Anterior cingulate cortex (tissue), 58 donors: ENCODE measurements around the gene SIDT1.

ENCODE experiments used
- DNase-seq, 58 donors: peaks; one replicate each; lab custom pipeline; 2025; lab: John Stamatoyannopoulos, UW

The SIDT1 gene

DNA sequence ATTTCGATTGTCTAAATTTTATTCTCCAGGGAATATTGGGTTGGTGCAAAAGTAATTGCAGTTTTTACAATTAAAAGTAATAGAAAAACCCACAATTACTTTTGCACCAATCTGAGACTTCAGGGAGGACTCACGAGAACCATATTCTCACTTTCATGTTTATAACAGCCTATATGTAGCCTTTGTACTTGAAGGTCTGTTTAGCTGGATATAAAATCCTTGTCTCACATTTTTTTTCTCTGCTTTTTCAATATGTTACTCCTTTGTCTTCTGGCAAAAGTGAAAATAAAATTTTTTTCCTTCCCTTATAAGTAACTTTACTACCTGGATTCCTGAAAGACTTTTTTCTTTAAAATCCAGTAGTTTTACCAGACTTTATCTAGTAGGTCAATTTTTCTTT, 9.2 kb downstream of the SIDT1 start:
- DNase-seq, result no peak

DNA sequence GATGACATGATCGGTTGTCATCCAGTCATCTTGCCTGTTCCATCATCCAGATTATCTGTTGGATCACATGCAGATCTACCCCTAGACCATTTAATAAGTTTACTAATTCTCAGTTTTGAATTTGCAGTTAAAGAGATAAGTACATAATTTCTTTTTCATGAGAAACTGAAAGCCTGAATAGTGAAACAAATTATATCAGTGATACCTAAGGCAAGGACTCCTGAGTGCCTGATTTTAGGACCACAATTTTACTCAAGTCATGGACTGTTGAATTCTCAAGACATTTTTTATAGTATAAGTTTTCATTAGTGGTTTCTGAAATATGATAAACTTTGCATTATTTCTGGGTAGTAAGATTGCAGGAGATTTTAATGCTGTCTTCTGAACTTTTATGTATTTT, 13.2 kb downstream of the SIDT1 start:
- no peak for DNase-seq

DNA sequence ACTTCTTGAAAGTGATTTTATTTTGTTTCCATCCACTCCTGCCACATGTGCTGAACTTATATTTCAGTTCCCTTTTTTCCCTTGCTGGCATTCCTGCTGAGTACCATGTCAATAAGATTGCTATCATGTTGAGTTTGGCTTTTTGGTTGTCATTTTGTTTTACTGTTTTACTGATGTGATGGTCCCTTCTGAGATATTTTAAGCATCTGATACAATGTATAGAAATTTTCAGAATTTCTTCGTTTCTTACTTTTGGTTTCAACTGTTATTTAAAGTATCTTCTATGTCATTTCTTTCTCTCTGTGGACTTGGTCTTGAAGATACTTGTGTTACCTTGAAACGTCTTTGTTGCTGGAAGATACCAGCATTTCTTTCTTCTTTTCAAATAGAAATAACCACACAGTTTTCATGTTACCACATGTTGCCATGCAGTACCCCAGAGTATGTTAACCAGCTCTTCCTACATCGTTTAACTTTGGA, 14.1 kb downstream of the SIDT1 start:
- no peak for DNase-seq

DNA sequence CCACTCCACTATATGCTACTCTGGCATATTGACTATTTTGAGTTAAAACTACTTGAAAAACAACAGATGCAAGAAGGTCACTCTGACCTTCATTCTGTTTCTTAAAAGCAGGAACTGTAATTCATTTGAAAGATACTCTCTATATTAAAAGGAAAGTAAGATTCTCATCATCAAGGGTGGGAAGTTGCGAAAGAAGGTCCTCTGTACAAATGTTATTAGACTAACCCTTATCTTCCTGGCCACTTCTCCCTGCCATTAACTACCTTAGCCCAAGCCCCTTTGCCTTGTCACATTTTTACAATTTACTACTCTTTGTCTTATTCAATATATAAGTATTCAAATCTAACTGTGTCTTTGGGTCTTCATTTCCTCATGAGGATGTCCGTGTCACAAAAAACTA, 16.1 kb downstream of the SIDT1 start:
- DNase-seq, result no peak

DNA sequence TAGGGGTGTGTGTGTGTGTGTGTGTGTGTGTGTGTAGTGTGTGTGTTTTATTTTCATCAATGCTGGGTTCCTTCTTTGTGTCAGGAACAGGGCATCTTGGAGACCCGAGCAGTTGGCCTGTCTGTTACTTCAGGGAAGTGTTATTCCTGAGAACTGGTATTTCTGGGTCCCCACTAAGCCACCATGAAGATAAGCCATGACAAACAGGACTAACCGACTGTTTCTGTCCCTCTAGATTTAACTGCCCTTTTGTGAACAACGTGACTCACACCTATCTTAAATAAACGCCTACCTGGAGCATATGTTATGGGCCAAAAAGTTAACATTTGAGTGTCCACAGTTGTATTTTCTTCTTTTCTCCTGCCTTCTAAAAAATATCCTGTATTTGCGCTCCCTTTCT, 19.5 kb downstream of the SIDT1 start:
- no peak for DNase-seq

DNA sequence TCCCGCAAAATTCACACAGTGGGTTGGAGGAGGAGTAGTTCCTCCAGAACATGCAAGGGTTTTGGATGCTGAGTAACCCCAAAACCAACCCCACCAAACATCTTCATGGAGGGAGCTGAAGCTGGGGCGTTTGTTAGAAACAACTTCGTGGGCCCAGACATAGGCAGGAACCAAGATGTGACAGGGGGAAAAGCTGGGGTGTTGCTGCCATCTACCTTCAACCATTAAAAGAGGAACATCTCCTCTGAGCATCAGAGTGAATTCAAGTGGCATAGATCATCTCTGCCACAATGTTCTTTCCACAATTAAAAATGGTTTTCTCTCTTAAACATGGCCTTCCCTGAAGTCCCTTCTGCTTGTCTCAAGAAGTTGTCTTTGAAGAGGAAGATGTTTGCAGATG, 20.5 kb downstream of the SIDT1 start:
- no peak for DNase-seq

DNA sequence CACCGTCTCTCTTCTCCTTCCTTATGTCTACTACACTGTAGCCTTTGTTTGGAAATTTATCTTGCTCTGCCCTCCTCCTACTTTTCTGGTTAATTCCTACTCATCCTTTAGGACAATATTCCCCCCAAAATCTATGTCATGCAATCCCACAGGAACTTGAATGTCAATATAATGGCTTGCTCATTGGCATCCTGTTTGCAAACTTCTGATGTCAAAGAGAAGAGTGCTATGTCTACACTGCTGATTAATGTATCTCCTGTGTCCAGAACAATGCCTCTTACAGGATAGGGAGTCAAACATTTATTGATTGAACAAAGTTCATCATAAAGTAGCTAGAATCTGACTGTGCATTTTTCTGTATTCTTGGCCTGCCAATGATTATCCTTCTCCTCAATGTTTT, 22.8 kb downstream of the SIDT1 start:
- no peak for DNase-seq

DNA sequence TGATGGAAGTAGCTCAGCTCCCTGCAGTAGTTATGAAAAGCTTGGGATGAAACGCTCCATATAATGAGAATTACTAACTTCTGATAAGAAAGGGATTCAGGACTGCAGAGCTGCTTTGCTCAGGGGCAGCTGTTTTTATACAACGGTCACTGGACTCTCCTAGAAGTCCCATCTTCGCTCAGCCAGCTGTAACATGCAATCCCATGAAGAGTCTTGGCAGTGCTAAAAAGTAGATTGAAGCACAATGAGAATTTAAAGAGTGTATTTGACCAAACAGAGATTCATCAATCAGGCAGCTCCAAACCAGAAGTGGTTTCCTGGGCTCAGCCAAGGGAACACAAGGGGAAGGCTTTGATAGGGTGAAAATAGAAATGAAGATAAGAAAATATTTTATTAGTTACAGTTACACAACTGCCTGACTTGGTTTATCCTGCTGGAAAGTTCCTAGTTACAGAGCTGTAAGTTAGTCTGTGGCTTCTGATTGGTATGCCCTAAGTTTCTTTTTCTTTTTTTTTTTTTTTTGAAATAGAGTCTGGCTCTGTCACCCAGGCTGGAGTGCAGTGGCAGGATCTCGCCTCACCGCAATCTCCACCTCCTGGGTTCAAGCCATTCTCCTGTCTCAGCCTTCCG, 24.1 kb downstream of the SIDT1 start:
- no peak for DNase-seq

DNA sequence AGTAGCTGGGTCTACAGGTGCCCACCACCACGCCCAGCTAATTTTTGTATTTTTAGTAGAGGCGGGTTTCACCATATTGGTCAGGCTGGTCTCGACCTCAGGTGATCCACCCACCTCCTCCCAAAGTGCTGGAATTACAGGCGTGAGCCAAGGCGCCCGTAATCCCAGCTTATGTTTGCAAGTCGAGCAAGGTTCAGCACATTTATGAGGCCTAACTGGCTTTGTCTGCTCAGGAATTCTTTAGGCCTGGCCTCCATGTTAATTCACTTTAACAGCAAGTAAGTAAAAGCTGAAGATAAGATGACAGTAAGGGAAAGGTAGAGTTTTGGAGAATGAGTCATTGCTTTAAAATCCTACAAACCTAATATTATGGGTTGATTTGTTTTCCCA, 24.6 kb downstream of the SIDT1 start:
- no peak for DNase-seq

DNA sequence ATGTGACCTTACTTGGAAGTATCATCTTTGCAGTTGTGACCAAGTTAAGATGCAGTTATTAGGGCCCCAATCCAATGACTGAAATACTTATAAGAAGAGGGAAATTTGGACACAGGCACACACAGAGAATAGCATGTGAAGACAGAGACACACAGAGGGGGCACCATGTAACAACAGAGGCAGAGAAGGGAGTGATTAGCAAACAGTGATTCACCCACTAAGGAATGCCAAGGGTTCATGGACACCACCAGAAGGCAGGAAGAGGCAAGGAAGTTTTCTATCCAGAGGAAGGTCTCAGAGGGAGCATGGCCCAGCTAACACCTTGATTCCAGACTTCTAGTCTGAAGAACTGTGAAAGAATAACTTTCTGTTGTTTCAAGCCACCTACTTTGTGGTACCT, 25.0 kb downstream of the SIDT1 start:
- DNase-seq, result no peak

DNA sequence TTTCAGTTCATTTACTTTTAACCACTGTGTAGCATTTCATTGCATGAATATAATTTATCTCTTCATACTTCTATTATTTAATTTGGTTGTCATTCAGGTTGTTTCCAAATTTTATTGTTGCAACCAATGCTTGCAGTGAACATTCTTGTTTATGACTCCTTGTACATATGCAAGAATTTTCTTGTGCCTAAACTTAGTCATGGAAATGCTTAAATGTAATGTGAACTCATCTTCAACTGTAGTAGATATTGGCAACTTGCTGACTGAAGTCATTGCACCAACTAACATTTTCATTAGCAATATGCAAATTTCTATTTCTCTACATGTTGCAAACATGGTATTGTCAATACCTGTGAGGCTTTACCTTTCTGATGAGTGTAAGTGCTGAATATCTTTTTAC, 26.7 kb downstream of the SIDT1 start:
- no peak for DNase-seq

DNA sequence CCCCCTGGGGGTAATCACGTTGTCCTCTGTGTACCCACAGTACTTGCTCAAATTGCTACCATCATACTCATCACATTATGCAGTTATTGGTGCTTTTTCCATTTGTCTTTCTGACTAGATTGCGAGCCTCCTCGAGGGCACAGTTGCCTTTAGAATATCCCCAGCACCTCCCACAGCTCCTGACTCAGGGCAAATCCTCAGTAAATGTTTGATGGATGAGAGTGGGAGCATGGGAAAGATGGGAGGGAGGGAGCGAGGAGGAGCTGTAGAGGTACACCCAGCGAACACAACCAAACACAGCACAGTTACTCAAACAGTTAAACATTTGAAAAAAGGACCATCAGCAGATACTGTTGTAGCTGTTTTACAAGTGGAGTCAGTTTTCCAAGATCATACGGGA, 27.9 kb downstream of the SIDT1 start:
- DNase-seq, result no peak

DNA sequence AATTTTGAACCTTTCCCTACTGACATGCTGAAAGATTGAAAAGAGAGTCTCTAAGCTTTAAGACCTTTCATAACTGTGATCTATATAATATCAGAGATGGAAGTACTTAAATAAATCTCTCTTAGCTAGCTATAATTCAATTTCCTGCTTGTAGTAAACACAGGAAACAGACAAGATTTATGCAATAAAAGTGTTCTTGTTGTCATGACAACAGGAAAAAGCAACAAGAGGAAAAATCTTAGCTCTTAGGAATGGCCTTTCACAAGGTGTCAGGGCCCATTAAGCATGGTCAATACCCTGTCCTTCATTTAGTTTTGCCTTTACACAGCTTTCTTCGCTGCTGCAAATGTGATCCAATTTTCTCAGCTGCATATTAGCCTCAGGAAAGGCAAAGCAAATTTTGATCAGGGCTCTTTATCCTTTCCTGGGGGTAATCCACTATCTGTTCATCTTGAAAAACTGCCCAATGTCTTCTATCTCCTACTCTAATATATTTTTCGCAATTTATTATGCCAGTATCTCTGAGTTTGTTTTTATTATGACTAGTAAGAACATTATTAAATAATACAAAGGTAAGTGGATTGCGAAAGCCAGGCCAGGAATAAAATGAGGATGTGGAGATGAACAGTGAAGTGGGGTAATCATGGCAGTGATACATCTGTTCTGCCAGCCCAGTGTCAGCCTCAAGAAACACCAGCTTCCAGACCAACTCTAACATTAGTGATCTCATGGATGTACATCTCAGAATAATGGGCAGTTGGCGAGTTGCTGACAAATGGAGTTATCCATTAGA, 28.7 kb downstream of the SIDT1 start:
- no peak for DNase-seq

DNA sequence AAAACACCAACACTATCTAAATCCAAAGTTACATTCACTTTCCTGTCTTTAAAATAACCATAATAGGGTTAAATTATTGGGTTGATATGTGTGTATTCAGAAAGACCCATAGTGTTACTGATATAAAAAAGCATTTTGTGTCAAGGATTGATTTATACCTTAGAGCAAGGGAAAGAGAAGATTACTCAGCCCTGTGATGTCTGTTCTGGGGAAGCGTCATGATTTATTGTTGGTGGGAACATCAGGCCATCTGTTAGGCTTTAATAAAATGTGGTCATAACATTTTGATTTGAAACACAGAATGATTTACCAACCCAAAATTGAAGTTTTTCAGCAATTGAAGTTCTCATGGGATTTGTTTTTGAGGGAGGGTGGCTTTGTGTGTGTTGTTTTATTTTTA, 33.2 kb downstream of the SIDT1 start:
- no peak for DNase-seq

DNA sequence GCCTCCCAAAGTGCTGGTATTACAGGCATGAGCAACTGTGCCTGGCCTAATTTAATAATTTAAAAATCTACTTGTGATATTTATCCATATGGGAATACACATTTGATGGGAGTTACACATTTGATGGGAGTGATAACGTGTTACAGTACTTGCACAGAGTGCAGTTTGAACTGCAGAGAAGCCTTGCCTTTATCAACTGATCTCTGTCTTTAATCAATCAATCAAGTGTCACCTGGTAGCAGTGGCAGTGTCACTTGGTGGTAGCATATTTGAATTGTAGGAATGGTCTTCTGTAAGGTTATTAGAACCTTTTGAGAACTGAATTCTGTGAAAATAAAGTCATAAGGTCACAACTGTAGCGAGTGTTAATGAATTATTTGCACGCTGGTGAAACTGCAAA, 37.8 kb downstream of the SIDT1 start:
- no peak for DNase-seq

DNA sequence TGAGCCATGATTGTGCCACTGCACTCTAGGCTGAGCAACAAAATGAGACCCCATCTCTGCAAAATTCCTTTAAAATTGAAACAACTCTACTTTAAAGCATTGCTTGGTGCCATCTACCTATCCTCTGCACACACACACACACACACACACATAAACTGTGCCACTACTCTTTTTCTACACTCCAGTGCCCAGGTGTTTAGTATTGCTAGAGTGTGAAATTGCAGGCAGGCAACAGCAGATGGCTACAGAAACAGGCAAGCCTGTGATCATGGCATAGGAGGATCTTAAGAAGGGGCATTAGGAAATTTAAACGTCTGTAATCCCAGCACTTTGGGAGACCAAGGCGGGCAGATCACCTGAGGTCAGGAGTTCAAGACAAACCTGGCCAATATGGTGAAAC, 39.0 kb downstream of the SIDT1 start:
- DNase-seq, result no peak

DNA sequence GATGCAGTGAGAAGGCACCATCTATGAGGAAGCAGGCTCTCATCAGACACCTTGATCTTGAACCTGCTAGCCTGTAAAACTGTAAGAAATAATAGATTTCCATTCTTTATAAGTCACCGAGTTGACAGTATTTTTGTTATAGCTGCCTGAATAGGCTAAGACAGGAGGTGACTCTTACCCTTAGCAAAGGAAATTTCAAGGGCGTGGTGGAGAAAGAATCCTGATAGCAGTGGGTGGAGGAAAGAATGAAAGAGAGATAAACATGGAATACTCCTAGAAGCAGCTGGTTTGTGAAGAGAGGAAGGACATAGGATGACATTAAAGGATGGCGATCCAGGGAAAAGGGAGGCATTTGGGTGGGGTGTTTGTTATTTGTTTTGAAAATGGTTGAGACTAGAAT, 41.4 kb downstream of the SIDT1 start:
- no peak for DNase-seq

DNA sequence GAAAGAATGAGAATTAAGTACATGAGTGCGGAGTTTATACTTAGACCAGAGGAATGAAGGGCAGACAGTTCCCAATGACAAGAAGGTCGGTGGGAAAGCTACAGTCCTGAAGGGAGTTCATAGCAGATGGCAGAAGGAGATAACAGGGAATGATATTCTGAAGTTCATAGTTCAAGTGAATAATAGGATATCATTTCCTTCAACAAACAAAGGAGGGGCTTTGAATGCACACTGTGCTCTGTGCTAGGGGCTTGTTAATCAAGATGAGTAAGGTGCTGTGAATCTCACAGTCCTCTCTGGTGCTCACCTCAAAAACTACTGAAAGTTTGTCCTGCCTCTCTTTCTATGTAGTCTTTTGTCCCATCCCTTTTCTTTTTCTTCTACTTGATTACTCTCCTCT, 41.9 kb downstream of the SIDT1 start:
- DNase-seq, result no peak

DNA sequence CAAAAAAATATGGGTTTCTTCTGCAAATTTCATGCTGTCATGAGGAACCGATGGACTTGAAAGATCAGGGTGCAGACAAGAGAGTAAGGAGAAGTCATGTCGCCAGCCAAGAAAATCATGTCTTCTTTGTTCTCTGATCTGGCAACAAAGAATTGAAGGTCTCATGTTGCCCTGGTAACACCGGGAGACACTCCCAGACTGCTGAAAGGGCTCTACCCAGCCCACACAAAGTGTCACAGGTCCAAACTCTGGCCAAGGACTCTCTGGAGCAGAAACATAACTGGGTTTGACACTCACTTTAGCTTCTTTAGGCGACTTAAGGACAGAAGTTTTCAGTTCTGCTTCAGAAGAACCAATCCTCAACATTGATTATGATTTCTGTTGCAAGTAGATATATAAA, 42.9 kb downstream of the SIDT1 start:
- peak in 3 of 58 donors; percentile 2 to 23 (median 4) for DNase-seq

DNA sequence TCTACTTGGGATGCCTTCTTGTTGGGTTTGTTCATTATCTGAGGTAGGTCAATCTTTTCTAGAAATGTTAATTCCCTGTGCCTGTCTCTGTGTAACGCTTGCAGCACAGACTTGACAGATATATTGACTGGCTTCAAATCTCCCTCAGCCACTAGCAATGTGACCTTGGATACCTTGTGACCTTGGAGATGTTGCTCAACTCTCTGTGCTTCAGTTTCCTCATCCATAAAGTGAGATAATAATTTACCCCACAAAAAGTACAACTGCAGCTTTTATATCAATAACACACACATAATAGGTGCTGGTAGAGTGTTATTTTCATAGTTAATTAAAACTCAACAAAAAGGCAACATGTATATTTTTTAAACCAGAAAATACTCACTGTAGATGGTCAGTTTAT, 52.9 kb downstream of the SIDT1 start:
- DNase-seq, result no peak

DNA sequence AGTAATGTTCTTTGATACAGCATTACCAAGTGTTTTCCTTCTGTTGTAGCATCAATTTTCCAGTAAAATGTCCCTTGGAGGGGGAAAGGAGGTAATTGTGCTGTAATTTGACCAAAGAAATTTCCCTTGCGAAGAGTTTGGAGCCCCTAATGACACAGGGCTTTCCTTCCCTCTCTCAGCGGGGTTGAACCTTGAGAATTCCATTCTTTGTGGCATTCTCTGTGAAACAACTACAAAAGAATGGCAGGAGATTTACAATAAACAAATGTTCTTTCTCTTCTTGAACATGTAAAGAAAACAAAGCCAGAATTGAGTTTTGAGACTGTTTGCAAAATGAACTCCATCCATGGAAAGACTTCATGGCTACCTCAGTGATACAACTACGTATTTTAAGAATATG, 53.4 kb downstream of the SIDT1 start:
- no peak for DNase-seq

DNA sequence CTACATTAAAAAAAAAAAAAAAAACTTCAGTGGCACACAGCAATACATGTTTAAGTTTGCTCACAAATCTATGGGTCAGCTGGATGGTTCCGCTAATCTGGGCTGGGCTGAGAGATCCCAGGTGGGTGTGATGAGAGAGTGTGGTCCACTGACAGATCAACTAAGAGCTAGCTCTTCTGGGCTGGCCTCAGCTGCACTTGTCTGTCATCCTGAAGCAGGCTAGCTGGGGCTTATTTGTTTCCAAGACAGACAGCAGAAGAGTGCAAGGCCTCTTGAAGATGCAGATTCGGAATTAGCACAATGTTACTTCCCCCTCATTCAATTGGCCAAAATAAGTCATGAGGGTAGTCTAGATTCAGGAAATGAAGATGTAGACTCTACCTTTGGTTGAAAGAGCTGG, 56.5 kb downstream of the SIDT1 start:
- no peak for DNase-seq
